ENCODE results near the gene MASTL. TPM values are rescaled to one million over a fixed set of nuclear protein-coding genes. Genes with fewer than 3 reads are reported as not detected.

Gene MASTL
- total RNA-seq, 5 donors from 2014 or later (not counting 1 experiment from before 2014, with no cell fraction given): 4.2 to 21.2 (median 10.4) TPM

DNA sequence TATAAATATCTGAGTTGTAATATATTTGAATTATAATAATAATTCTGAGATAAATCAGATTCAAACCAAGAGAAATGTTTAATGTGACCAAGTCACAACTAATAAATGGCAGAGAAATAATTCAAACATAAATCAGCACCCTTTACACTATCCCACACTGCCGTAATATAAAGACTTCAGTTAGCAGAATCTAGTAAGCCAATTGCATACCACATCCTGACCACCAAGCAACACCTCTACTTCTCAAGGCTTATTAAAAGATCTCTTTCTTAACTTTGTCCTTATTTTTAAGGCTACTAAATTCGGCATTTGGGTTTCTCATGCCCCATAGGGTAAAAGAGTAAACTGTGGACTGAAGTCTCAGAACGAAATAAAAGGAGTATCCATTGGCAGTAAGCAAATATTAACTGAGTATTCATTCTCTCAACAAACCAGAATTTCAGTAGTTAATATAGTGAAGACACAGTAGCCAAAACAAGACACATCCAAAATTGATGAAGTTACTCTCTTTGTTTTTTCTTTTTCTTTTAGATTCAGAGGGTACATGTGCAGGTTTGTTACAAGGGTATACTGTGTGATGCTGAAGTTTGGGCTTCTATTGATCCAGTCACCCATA, 70.6 kb downstream of the MASTL start:
- Mint-ChIP-seq H3K9me3 (no peaks in the 10 kb centered on the region), H3K36me3 (peaks cover 15% of the 10 kb centered on the region), H3K27me3 (no peaks in the 10 kb centered on the region), H3K27ac (peak overlapping the region; percentile 33 to 71), H3K4me3 (peak overlapping the region in 1 of 3 donors; percentile 6), H3K4me1 (peaks cover 13 to 23% (median 21%) of the 10 kb centered on the region in 3 donors)
- peaks cover 0 to 47% of the 10 kb centered on the region in 2 donors for H3K36me3 ChIP-seq (ENCODE audit: control insufficient read depth in 2 of 2, extremely low read depth in 1 of 2, insufficient read depth in 1 of 2, low read length in 1 of 2)
- H3K9me3 ChIP-seq: no peaks in the 10 kb centered on the region
- DNase-seq (peak in 5 of 35 experiments; percentile 6 to 63 (median 12)), ATAC-seq (replicated peaks in 1 of 4) (peak; percentile 50 to 86 (median 72))
- WGBS (ENCODE audit: insufficient coverage): no CpG with 5 or more reads among the region's 3 CpGs
- no peaks in the 10 kb centered on the region for H3K27me3 ChIP-seq (replicated peaks in 1 of 2; ENCODE audit: control insufficient read depth in 2 of 2, extremely low read depth in 1 of 2, insufficient read depth in 2 of 2, low read length in 1 of 2)
- peaks cover 0 to 27% of the 10 kb centered on the region in 2 experiments for H3K4me1 ChIP-seq (ENCODE audit: control insufficient read depth in 1 of 2, extremely low read depth in 1 of 2, insufficient read depth in 2 of 2, low read length in 2 of 2)
- ChIA-PET CTCF (no interaction called here), POLR2A (interaction anchor here in 1 of 2 donors (1.0 kb wide), 1 partner anchor 17 kb away, joined by 3 read pairs; no protein-coding TSS in a partner anchor)
- H3K27ac ChIP-seq (ENCODE audit: low read length): peak overlapping the region; percentile 47
- H3K4me3 ChIP-seq (ENCODE audit: control insufficient read depth in 1 of 2, extremely low read depth in 1 of 2, low read length in 1 of 2): no peak overlapping the region

- Histone ChIP-seq H3K4me3 (ENCODE audit: control insufficient read depth in 1 of 2, extremely low read depth in 1 of 2, low read length in 1 of 2) (no peak overlapping the region), H3K4me1 (ENCODE audit: control insufficient read depth in 1 of 2, extremely low read depth in 1 of 2, insufficient read depth in 2 of 2, low read length in 2 of 2) (peaks cover 0 to 12% of the 10 kb centered on the region in 2 experiments), H3K27me3 (replicated peaks in 1 of 2; ENCODE audit: control insufficient read depth in 2 of 2, extremely low read depth in 1 of 2, insufficient read depth in 2 of 2, low read length in 1 of 2) (no peaks in the 10 kb centered on the region), H3K9me3 (no peaks in the 10 kb centered on the region), H3K27ac (ENCODE audit: low read length) (no peak overlapping the region), H3K36me3 (ENCODE audit: control insufficient read depth in 2 of 2, extremely low read depth in 1 of 2, insufficient read depth in 1 of 2, low read length in 1 of 2) (peaks cover 0 to 51% of the 10 kb centered on the region in 2 donors)
- H3K9me3 Mint-ChIP-seq: no peaks in the 10 kb centered on the region
- no peak overlapping the region for H3K27ac Mint-ChIP-seq
- POLR2A ChIA-PET: no interaction called here
- no peak for ATAC-seq (replicated peaks in 1 of 4)
- H3K4me1 Mint-ChIP-seq: peaks cover 13 to 21% (median 18%) of the 10 kb centered on the region in 3 donors
- CTCF ChIA-PET: interaction anchor here in 1 of 2 donors (1.3 kb wide), 1 partner anchor 10 kb away, joined by 3 read pairs; no protein-coding TSS in a partner anchor
- WGBS (ENCODE audit: insufficient coverage): no CpG with 5 or more reads among the region's 1 CpG
- H3K36me3 Mint-ChIP-seq: peaks cover 17% of the 10 kb centered on the region
- no peak for DNase-seq
- no peak overlapping the region for H3K4me3 Mint-ChIP-seq
- H3K27me3 Mint-ChIP-seq: no peaks in the 10 kb centered on the region
These were observed 74.9 kb downstream of the MASTL start for GRCh38 chr10:27230022-27230421.

DNA sequence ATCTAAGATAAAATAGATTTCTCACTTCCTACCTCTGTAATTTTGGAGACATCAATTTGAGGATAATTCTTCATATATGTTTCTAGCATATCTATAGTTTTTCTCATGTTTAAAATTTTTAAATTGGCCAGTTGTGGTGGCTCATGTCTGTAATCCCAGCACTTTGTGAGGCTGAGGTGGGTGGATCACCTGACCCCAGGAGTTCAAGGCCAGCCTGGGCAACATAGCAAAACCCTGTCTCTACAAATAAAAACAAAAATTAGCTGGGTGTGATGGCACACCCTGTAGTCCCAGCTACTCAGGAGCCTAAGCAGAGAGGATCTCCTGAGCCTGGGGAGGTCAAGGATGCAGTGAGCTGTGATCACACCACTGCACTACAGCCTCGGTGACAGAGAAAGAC, 80.6 kb downstream of the MASTL start:
- H3K36me3 Mint-ChIP-seq: peaks cover 9% of the 10 kb centered on the region
- no peaks in the 10 kb centered on the region for H3K27me3 ChIP-seq (replicated peaks in 1 of 2; ENCODE audit: control insufficient read depth in 2 of 2, extremely low read depth in 1 of 2, insufficient read depth in 2 of 2, low read length in 1 of 2)
- H3K4me1 ChIP-seq (ENCODE audit: control insufficient read depth in 1 of 2, extremely low read depth in 1 of 2, insufficient read depth in 2 of 2, low read length in 2 of 2): peaks cover 7 to 21% of the 10 kb centered on the region in 2 experiments
- ChIA-PET POLR2A (interaction anchor here in 1 of 2 donors (0.7 to 1.1 kb wide), 2 partner anchors 12 to 24 kb away, joined by 3 to 8 read pairs; no protein-coding TSS in a partner anchor), CTCF (interaction anchor here (0.6 to 2.6 kb wide), 4 partner anchors 12 to 510 kb away, joined by 3 to 16 read pairs (median 5); no protein-coding TSS in a partner anchor)
- ATAC-seq (replicated peaks in 1 of 4): no peak
- no CpG with 5 or more reads among the region's 1 CpG for WGBS (ENCODE audit: insufficient coverage)
- H3K4me1 Mint-ChIP-seq: peaks cover 23 to 26% (median 25%) of the 10 kb centered on the region in 3 donors
- no peak overlapping the region for H3K27ac Mint-ChIP-seq
- H3K9me3 Mint-ChIP-seq: no peaks in the 10 kb centered on the region
- DNase-seq: no peak
- H3K9me3 ChIP-seq: no peaks in the 10 kb centered on the region
- no peak overlapping the region for H3K27ac ChIP-seq (ENCODE audit: low read length)
- H3K27me3 Mint-ChIP-seq: no peaks in the 10 kb centered on the region
- peaks cover 0 to 26% of the 10 kb centered on the region in 2 donors for H3K36me3 ChIP-seq (ENCODE audit: control insufficient read depth in 2 of 2, extremely low read depth in 1 of 2, insufficient read depth in 1 of 2, low read length in 1 of 2)
- H3K4me3 ChIP-seq (ENCODE audit: control insufficient read depth in 1 of 2, extremely low read depth in 1 of 2, low read length in 1 of 2): no peak overlapping the region
- no peak overlapping the region for H3K4me3 Mint-ChIP-seq

Other genes starting within 250 kb of the MASTL start
- 10 to 100 TPM in 1 of 5 donors, 1 to 10 TPM in 4; 8.9 to 13.0 (median 9.3) TPM for gene ANKRD26, start 54.9 kb upstream of the MASTL start, total RNA-seq
- 100 to 1,000 TPM in 2 of 5 donors, 10 to 100 TPM in 3; 83.5 to 126 (median 88.4) TPM for gene YME1L1, start 968 bp upstream of the MASTL start, total RNA-seq
- 10 to 100 TPM; 20.7 to 21.2 (median 21.1) TPM for gene ACBD5, start 85.4 kb downstream of the MASTL start, total RNA-seq